Ishikawa (cell line): ENCODE measurements around the gene HAPSTR1.

Experiments
- CEBPB ChIP-seq: IDR thresholded peaks from 2 replicates; pipeline ENCODE4 v1.6.1; 2012
- CREB1 ChIP-seq: IDR thresholded peaks from 2 replicates; pipeline ENCODE4 v1.6.1; 2012; ENCODE audit warnings: low read depth
- EGR1 ChIP-seq: IDR thresholded peaks from 2 replicates; pipeline ENCODE4 v1.6.1; 2012
- EP300 ChIP-seq: IDR thresholded peaks from 2 replicates; pipeline ENCODE4 v1.6.1; 2012; ENCODE audit warnings: borderline replicate concordance
- FOXM1 ChIP-seq: IDR thresholded peaks from 2 replicates; pipeline ENCODE4 v1.6.1; 2012; ENCODE audit warnings: low read depth, borderline replicate concordance
- NFIC ChIP-seq: IDR thresholded peaks from 2 replicates; pipeline ENCODE4 v1.6.1; 2012
- RAD21 ChIP-seq: IDR thresholded peaks from 2 replicates; pipeline ENCODE4 v1.6.1; 2012; ENCODE audit warnings: low read depth
- TAF1 ChIP-seq: IDR thresholded peaks from 2 replicates; pipeline ENCODE4 v1.6.1; 2012; ENCODE audit warnings: low read depth, mild to moderate bottlenecking
- TCF12 ChIP-seq: IDR thresholded peaks from 2 replicates; pipeline ENCODE4 v1.6.1; 2012; ENCODE audit warnings: low read depth
- TEAD4 ChIP-seq: IDR thresholded peaks from 2 replicates; pipeline ENCODE4 v1.6.1; 2012
- YY1 ChIP-seq: IDR thresholded peaks from 2 replicates; pipeline ENCODE4 v1.6.1; 2012; ENCODE audit warnings: low read depth
- ZBTB7A ChIP-seq: IDR thresholded peaks from 2 replicates; pipeline ENCODE4 v1.6.1; 2012; ENCODE audit warnings: low read depth
- TF ChIP-seq, protein P1 (sequence below): IDR thresholded peaks from 2 replicates; pipeline ENCODE4 v1.6.1; 2012
- TF ChIP-seq, protein P2 (sequence below): IDR thresholded peaks from 2 replicates; pipeline ENCODE4 v1.6.1; 2012
- TF ChIP-seq, protein P3 (sequence below): IDR thresholded peaks from 2 replicates; pipeline ENCODE4 v1.6.1; 2012; ENCODE audit warnings: low read depth, mild to moderate bottlenecking

Gene HAPSTR1

DNA sequence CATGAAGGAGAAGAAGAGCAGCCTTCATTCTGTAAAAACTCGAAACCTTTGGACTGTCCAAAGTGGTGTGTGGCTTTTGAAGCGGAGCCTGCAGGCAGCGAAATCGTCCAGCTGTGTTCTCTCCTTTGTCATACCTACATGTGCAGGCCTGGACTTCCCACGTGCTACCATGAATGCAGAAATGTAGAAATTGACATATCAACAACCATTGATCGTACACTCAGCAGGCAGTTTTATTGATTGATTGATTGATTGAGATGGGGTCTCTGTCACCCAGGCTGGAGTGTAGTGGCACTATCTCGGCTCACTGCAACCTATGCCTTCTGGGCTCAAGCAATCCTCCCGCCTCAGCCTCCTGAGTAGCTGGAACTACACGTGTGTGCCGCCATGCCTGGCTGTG is 2.6 kb upstream of the HAPSTR1 start:
- TF ChIP-seq YY1 (no peak), FOXM1 (no peak)

DNA sequence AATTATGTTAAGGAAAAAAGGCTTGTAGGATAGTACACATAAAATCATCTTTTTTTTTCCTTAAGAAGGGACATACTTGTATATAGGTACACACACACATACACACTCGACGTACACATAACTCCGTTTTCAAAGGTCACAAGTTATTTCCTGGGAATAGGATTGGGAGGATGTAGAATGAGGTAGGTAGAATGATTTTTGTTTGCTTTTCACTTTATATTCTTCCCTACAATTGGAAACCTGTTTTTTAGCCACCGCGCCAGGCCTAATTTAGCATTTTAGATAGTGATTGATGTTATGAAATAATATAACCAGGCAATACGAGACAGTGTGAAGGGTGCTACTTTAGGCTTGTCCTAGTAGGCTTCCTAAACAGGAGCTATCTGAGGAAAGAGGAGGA is 1.8 kb upstream of the HAPSTR1 start:
- TF ChIP-seq, protein P1, sequence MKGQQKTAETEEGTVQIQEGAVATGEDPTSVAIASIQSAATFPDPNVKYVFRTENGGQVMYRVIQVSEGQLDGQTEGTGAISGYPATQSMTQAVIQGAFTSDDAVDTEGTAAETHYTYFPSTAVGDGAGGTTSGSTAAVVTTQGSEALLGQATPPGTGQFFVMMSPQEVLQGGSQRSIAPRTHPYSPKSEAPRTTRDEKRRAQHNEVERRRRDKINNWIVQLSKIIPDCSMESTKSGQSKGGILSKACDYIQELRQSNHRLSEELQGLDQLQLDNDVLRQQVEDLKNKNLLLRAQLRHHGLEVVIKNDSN = no peak
- TF ChIP-seq CEBPB (no peak), ZBTB7A (no peak), TEAD4 (no peak), RAD21 (no peak), YY1 (no peak), TAF1 (no peak), NFIC (no peak), EGR1 (no peak), TCF12 (no peak), FOXM1 (no peak), CREB1 (no peak), EP300 (no peak)
- TF ChIP-seq, protein P2, sequence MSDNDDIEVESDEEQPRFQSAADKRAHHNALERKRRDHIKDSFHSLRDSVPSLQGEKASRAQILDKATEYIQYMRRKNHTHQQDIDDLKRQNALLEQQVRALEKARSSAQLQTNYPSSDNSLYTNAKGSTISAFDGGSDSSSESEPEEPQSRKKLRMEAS = no peak
- TF ChIP-seq, protein P3, sequence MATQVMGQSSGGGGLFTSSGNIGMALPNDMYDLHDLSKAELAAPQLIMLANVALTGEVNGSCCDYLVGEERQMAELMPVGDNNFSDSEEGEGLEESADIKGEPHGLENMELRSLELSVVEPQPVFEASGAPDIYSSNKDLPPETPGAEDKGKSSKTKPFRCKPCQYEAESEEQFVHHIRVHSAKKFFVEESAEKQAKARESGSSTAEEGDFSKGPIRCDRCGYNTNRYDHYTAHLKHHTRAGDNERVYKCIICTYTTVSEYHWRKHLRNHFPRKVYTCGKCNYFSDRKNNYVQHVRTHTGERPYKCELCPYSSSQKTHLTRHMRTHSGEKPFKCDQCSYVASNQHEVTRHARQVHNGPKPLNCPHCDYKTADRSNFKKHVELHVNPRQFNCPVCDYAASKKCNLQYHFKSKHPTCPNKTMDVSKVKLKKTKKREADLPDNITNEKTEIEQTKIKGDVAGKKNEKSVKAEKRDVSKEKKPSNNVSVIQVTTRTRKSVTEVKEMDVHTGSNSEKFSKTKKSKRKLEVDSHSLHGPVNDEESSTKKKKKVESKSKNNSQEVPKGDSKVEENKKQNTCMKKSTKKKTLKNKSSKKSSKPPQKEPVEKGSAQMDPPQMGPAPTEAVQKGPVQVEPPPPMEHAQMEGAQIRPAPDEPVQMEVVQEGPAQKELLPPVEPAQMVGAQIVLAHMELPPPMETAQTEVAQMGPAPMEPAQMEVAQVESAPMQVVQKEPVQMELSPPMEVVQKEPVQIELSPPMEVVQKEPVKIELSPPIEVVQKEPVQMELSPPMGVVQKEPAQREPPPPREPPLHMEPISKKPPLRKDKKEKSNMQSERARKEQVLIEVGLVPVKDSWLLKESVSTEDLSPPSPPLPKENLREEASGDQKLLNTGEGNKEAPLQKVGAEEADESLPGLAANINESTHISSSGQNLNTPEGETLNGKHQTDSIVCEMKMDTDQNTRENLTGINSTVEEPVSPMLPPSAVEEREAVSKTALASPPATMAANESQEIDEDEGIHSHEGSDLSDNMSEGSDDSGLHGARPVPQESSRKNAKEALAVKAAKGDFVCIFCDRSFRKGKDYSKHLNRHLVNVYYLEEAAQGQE = no peak

DNA sequence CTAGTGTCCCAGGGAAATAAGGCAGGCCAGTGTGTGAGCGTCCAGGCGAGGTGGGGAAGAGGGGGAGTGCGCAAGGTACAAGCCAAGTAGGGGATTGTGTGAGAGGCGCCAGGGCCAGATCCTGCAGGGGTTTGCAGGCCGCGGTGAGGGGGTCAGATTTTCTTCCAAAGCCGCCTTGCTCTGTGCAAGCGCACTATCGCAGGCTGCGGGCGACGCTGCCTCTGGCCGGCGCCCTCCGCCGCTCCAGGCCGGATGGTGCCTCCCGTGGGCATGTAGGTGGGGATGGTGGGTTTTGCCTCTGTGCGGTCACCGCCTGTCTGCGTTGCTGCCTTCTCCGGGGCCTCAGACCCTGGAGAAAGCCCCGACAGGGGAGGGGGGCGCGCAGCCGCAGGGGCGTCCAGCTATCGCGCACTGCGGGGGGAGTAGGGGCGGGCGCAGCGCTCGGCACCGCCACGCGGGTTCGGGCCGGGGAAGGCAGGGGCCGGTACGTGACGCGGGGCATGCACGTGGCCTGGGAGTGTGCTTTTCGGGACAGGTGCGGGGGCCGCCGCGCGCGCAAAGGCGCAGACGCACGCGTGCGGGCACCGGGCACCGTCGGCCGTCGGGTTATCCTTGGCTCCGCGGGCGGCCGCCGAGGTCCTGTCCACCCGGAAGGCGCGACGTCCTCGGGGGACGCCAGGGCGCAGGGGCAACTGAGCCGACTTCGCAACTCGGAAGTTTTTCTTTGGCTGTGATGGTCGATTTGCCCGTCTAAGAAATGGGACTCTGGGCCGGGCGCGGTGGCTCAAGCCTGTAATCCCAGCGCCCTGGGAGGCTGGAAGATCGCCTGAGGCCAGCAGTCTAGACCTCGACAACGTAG is 1.1 kb upstream of the HAPSTR1 start:
- peak; percentile 25; the same call in 1 of the 2 replicates for TF ChIP-seq NFIC
- TF ChIP-seq, protein P2 = peak; percentile 38; the same call in 1 of the 2 replicates
- TF ChIP-seq TCF12 = no peak

DNA sequence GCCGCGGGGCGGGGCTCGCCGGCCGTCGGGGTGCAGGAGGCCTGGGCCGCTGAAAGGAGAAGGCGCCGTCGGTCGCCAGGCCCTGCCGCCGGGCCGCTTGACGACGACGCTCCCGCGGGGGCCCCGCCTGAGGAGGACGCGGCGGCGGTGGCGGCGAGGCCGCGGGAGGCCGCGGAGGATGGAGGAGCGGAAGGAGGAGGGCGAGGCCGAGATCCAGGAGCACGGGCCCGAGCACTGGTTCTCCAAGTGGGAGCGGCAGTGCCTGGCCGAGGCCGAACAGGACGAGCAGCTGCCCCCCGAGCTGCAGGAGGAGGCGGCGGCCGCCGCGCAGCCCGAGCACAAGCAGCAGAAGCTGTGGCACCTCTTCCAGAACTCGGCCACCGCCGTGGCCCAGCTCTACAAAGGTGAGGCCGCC is 430 bp downstream of the HAPSTR1 start:
- no peak for TF ChIP-seq CEBPB
- TF ChIP-seq NFIC = 0 out of 2 replicates have a peak, but pooled peaks have one; percentile 9

DNA sequence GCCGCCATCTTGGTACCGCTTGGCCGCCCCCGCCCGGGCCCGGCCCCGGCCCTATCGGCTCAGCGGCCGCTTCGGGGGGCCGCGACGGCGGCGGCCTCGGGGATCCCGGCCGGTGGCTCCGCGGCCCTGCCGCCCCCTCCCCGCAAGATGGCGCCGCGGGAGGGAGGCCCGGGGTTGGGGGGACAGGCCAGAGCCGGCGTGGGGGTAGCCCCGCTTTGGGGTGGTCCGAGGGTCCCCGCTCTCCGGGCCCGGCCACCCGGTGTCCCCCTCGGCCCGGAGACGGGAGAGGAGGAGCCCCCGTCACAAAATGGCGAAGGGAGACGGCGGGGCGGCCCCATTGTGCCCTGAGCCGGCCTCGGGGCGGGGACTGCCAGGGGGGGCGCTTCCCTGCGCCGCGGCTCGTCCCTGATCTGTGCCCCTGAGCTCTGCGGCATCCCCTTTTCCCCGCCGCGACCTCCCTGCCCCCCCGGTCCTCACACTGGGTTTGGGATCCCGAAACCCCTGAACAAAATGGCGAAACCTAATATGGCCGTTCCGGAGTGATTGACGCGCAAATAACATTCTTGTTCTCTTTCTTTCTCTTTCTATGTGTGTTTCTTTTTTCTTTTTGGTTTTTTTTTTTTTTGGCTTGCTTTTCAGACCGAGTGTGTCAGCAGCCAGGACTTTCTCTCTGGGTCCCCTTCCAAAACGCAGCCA is 986 bp downstream of the HAPSTR1 start:
- TF ChIP-seq TEAD4 = no peak
- peak; percentile 85 for TF ChIP-seq YY1
- TF ChIP-seq, protein P2 = no peak
- no peak for TF ChIP-seq NFIC
- TF ChIP-seq, protein P3 = no peak
- TF ChIP-seq EGR1 = peak; percentile 29; the same call in 1 of the 2 replicates
- no peak for TF ChIP-seq CEBPB
- TF ChIP-seq EP300 = no peak
- TF ChIP-seq TAF1 = no peak
- TF ChIP-seq FOXM1 = no peak
- TF ChIP-seq ZBTB7A = peak; percentile 39; the same call in 1 of the 2 replicates

DNA sequence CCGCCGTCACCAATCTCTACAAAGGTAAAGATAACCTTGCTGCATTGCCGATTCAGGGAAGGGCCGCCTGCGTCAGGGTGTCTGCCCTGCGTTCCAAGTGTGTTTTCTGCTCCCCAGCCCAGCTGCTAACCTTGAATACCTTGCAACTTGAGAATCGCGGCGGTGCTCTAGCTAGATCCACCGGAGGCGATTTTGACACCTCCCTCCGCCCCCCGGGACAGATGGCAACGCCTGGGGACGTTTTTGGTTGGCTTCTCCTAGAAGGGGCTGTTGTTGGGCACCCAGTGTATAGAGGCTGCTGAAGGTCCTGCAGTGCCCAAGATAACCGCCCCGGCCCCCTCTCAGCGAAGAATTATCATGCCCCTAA is 1.5 kb downstream of the HAPSTR1 start:
- TF ChIP-seq NFIC (no peak), ZBTB7A (no peak)
